HG03159 (cell line): ENCODE data around the gene DOCK11.
"Not testable (repeated sequence)": the region's sequence is repeated elsewhere in the genome, so short reads cannot be mapped to it uniquely, and the experiment has no call there.

Experiments
- ATAC-seq: cut with Tn5 transposase; IDR thresholded peaks from one replicate; pipeline ENCODE4 v1.9.1; 2021; ENCODE audit warnings: mild to moderate bottlenecking, moderate library complexity; ENCODE audit not compliant: unreplicated experiment

Gene DOCK11

DNA sequence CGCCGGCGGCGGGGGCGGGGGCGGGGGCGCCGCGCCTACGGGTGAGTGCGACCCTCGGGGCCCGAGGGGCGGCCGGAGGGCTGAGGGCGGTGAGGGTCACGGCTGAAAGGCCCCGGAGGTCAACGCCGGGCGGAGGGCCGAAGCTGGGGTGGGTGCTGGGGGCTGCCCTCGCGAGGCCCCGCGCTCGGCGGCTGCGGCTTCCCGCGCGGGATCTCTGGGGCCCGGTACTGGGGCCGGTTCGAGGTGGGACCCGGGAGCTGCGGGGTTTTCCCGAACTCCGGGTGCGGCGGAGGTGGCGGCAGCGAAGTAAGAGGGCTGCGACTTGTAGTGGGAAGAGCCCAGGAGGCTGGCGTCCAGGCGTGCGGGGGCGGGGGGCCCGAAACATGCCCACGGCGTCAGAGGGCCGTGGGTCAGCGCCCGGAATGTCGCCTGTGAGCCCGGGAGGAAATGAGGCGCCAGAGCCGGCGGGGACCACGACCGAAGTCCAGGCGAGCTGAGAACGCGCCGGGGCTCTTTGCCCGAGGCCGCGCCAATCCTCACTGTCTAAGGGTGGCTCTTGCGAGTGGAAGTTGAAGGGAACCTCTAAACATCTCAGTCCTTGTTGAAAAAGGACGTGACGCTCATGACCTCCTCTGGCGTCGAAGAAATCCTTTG lies 232.2 kb downstream of the DOCK11 start:
- no peak for ATAC-seq

DNA sequence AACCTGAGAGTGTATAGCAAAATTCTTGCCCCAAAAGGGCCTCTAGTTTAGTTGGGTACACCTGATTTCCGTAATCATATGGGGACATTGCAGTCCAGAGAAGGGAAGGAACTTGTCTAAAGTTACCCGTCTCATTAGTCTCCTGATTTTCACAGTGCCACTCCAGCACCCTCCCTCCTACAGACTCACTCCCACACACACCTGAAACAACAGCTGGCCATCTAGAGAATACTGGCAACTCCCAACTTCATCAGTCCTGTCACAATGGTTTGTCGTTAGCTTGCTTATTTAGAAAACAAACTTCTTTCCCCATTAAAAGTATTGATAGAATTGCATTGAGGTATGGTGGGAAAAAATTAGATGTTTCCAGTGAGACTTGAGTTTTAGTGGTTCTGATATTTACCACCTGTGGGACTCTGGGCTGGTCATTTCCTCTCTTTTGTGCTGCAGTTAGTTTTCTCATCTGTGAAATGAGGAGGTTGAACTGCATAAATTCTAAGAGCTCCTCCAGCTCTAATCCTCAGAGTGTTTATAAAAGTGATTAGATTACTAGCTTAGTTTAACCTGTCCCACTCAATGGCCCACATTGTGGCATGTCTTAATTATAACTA lies 233.5 kb downstream of the DOCK11 start:
- no peak for ATAC-seq

DNA sequence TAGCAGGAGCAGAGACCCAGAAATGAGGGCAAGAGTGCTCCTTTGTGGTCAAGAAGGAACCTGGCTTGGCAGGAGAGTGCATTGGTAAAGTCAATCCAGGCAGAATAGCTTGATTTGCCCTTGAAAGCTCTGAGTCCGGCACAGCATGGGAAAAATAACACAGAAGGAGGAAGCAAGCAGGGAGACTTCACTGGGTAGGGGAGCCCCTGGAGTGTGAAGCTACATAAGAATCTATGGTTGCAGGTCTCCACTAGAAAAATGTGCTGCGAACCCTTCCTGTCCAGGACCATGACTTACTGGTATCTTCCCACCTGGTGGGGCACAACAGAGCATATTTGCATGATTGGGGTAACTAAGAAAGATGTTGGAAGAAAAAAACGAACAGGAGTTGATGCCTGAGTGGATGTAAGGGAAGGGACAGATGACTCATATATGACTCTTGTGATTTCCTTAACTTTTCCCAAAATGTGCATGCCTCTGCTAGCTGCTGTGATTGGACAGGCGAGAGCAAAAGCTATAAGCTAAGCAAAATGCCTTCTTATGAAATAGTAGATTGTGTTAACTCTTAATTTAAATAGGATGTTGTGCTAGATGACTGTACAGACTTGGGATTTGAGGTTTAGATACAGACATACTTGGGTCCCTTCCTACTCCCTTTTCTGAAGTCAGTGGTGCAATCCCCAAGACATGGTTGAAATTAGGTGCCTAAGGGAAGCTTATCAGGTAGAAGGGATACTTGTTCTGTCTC lies 235.1 kb downstream of the DOCK11 start:
- no peak for ATAC-seq

DNA sequence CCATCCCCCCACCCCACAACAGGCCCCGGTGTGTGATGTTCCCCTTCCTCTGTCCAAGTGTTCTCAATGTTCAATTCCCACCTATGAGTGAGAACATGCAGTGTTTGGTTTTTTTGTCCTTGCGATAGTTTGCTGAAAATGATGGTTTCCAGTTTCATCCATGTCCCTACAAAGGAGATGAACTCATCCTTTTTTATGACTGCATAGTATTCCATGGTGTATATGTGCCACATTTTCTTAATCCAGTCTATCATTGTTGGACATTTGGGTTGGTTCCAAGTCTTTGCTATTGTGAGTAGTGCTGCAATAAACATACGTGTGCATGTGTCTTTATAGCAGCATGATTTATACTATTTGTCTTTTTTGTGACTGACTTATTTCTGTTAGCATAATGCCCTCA lies 236.9 kb downstream of the DOCK11 start:
- ATAC-seq = not testable (repeated sequence)

DNA sequence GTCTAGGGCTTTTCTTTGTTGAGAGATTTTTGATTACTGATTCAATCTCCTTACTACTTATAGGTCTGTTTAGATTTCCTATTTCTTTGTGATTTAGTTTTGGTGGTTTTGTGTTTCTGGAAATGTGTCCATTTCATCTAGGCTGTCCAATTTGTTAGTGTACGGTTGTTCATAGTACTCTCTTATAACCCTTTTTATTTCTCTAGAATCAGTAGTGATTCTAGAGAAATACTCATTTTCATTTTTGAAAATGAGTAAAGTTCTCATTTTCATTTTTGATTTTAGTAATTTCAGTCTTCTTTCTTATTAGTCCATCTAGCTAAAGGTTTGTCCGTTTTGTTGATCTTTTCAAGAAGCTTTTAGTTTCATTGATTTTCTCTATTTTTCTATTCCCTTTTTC lies 239.3 kb downstream of the DOCK11 start:
- ATAC-seq = no peak
